ENCODE results near the gene C17orf107. TPM values are rescaled to one million over a fixed set of nuclear protein-coding genes. Genes with fewer than 3 reads are reported as not detected.

The C17orf107 gene
- total and polyA plus RNA-seq, 3 donors from 2014 or later: 1.5 to 4.1 (median 2.8) TPM

DNA sequence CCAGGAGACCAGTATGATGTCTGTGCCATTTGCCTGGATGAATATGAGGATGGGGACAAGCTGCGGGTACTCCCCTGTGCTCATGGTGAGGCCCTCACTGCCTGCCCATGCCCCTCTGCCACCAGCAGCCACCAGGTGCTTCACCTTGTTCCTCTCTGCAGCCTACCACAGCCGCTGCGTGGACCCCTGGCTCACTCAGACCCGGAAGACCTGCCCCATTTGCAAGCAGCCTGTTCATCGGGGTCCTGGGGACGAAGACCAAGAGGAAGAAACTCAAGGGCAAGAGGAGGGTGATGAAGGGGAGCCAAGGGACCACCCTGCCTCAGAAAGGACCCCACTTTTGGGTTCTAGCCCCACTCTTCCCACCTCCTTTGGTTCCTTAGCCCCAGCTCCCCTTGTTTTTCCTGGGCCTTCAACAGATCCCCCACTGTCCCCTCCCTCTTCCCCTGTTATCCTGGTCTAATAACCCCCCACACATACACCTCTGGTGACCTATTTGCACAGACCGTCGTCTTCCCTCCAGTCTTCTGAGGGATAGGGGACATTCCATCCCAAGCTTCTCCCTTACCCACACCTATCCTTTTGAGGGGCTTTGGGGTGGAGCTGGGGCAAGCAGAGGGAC is 45.3 kb downstream of the C17orf107 start:
- intact Hi-C loops (cut with DNase I; ENCODE audit: low total_unique reads): no loop called here
- DNase-seq: no peak
- no peak overlapping the region for H3K4me3 ChIP-seq
- H3K9me3 ChIP-seq: no peaks in the 10 kb centered on the region
- peaks cover 23% of the 10 kb centered on the region for H3K4me1 ChIP-seq
- H3K27me3 ChIP-seq: no peaks in the 10 kb centered on the region
- H3K27ac ChIP-seq: peak overlapping the region in 1 of 2 donors; percentile 44
- 62 to 70% methylated on average over 8 of the region's 8 CpGs for WGBS, 2 donors
- TF ChIP-seq, protein P1, sequence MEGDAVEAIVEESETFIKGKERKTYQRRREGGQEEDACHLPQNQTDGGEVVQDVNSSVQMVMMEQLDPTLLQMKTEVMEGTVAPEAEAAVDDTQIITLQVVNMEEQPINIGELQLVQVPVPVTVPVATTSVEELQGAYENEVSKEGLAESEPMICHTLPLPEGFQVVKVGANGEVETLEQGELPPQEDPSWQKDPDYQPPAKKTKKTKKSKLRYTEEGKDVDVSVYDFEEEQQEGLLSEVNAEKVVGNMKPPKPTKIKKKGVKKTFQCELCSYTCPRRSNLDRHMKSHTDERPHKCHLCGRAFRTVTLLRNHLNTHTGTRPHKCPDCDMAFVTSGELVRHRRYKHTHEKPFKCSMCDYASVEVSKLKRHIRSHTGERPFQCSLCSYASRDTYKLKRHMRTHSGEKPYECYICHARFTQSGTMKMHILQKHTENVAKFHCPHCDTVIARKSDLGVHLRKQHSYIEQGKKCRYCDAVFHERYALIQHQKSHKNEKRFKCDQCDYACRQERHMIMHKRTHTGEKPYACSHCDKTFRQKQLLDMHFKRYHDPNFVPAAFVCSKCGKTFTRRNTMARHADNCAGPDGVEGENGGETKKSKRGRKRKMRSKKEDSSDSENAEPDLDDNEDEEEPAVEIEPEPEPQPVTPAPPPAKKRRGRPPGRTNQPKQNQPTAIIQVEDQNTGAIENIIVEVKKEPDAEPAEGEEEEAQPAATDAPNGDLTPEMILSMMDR (IDR thresholded peaks at IDR 0.05): no peak
- TF ChIP-seq POLR2A (IDR thresholded peaks at IDR 0.05): no peak
- H3K36me3 ChIP-seq (ENCODE audit: low read depth, missing control alignments): no peaks in the 10 kb centered on the region

DNA sequence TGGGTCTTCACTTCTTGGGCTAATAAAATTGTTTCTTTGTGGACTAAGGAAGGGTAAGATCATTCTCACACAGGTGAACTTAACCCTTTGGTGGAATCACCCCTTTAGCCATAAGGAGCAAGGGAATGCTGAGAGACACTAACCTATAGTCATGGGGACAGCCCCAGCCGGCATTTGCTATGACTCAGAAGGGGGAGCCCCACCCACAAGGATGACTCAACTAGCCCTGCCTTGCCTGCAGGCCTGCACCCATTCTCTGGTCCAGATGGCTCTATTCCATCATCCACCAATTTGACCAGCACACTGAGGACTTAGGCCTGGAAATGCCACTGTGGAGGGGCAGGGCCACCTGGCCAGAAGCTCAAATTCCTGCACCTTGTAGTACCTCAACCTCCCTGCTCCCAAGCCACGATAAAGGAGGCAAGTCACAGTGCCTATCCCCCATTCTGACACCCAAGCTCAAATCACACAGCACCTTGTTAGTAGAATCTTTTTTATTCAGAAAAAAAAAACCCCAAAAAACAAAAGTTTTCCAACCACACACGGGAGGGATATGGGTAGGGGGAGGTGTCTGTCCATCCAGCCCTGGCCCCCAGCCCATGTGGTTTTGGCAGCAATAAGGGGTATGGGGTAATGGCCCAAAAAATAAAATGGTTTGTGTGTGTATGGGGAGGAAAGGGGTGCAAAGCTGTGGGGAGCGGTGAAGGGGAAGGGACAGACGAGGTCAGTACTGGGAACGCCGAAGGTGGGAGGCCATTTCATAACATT is 46.0 kb downstream of the C17orf107 start:
- H3K9me3 ChIP-seq: no peaks in the 10 kb centered on the region
- WGBS, 2 donors: 52 to 53% methylated on average over 7 of the region's 7 CpGs
- H3K36me3 ChIP-seq (ENCODE audit: low read depth, missing control alignments): no peaks in the 10 kb centered on the region
- no peaks in the 10 kb centered on the region for H3K27me3 ChIP-seq
- peak overlapping the region in 1 of 2 donors; percentile 44 for H3K27ac ChIP-seq
- peak; percentile 60 for DNase-seq
- no peak for TF ChIP-seq POLR2A (IDR thresholded peaks at IDR 0.05)
- H3K4me3 ChIP-seq: no peak overlapping the region
- intact Hi-C loops (cut with DNase I; ENCODE audit: low total_unique reads): no loop called here
- H3K4me1 ChIP-seq: peaks cover 23% of the 10 kb centered on the region

DNA sequence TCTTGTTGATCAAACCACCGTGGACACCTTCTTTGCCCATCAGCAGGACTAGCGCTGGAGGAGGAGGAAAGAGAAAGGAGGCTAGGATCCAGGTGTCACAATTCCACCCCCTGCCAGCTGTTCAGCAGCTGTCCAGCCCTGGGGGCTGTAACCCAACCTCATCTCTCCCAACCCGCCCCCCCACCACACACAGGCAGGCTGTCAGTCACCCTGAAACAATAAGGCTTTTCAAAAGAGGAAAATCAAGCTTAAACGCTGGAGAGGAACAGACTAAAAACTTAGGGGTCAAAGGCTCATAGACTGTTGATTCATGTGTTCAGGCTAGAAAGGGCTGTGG is 46.6 kb downstream of the C17orf107 start:
- DNase-seq: no peak
- 26 to 30% methylated on average over 4 of the region's 4 CpGs for WGBS, 2 donors
- Histone ChIP-seq H3K9me3 (no peaks in the 10 kb centered on the region), H3K4me3 (no peak overlapping the region), H3K4me1 (peaks cover 23% of the 10 kb centered on the region), H3K36me3 (ENCODE audit: low read depth, missing control alignments) (no peaks in the 10 kb centered on the region), H3K27me3 (no peaks in the 10 kb centered on the region), H3K27ac (peak overlapping the region in 1 of 2 donors; percentile 91)
- TF ChIP-seq POLR2A (IDR thresholded peaks at IDR 0.05): no peak
- TF ChIP-seq, protein P1 (IDR thresholded peaks at IDR 0.05): no peak
- intact Hi-C loops (cut with DNase I; ENCODE audit: low total_unique reads): no loop called here

DNA sequence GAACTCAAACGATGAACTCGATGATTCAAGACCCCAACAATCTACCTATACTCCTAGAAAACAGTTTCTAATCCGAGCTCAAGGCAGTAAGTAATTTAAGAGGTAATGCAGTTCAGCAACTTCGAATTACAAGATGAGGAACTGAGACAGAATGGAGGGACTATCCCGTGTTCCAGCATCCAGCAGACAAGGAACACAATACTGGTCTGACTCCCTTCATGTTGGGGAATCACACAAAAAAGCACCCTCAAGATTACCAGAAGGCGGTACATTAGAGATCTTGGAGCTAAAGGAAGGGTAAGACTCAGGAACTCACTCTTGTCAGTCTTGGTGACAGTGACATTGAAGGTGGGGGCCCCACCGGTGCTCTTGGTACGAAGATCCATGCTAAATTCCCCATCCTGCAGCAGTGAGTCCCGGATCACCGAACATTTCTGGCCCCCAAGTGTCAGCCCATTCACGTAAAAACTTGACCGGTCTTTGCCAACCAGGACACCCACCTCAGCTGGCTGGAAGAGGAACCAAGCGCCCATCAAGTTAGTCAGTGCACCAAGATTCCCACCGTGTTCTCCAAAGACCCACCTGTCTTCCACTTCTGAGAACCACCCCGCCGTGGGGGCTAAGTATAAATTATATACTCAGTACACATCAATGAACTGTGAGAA is 47.1 kb downstream of the C17orf107 start:
- no peak for TF ChIP-seq POLR2A (IDR thresholded peaks at IDR 0.05)
- TF ChIP-seq, protein P1 (IDR thresholded peaks at IDR 0.05): no peak
- Histone ChIP-seq H3K27me3 (no peaks in the 10 kb centered on the region), H3K27ac (peak overlapping the region; percentile 91 to 92), H3K9me3 (no peaks in the 10 kb centered on the region), H3K4me1 (peaks cover 22% of the 10 kb centered on the region), H3K36me3 (ENCODE audit: low read depth, missing control alignments) (no peaks in the 10 kb centered on the region), H3K4me3 (peak overlapping the region; percentile 90 to 99)
- WGBS, 2 donors: 19 to 37% methylated on average over 14 to 16 of the region's 16 CpGs
- DNase-seq: no peak
- intact Hi-C loops (cut with DNase I; ENCODE audit: low total_unique reads): no loop called here

- H3K27me3 ChIP-seq: no peaks in the 10 kb centered on the region
- intact Hi-C loops (cut with DNase I; ENCODE audit: low total_unique reads): no loop called here
- H3K9me3 ChIP-seq: no peaks in the 10 kb centered on the region
- H3K27ac ChIP-seq: peak overlapping the region; percentile 91 to 92
- H3K4me3 ChIP-seq: peak overlapping the region; percentile 90 to 99
- no peaks in the 10 kb centered on the region for H3K36me3 ChIP-seq (ENCODE audit: low read depth, missing control alignments)
- H3K4me1 ChIP-seq: peaks cover 20% of the 10 kb centered on the region
- no peak for TF ChIP-seq POLR2A (IDR thresholded peaks at IDR 0.05)
- TF ChIP-seq, protein P1 (IDR thresholded peaks at IDR 0.05): no peak
- no peak for DNase-seq
- WGBS, 2 donors: 0 to 1% methylated on average over 7 of the region's 7 CpGs
Measured at GRCh38 chr17:4947010-4947410, 47.7 kb downstream of the C17orf107 start.
